GM23338 (cell line): ENCODE results near the gene DGKB.

ENCODE experiments used
- EZH2 ChIP-seq: fragments of 200-600 bp; sonication (generic); IDR thresholded peaks from one replicate; pipeline ENCODE4 v1.8.0; 2017; ENCODE audit warnings: antibody characterized with exemption, mild to moderate bottlenecking, low read depth; ENCODE audit not compliant: unreplicated experiment
- JUNB ChIP-seq: IDR thresholded peaks from one replicate; pipeline ENCODE4 v1.6.1; 2016; ENCODE audit warnings: antibody characterized with exemption; ENCODE audit not compliant: unreplicated experiment
- TF ChIP-seq, protein P1 (sequence below), 2 experiments: fragments of 200-600 bp in 1 of 2; sonication (generic) in 1 of 2; conservative IDR thresholded peaks; 2 replicates each; pipeline versions ENCODE4 v1.5.1 to v1.6.1; 2016 to 2017; ENCODE audit warnings: antibody characterized with exemption in 2 of 2, low read depth in 2 of 2, mild to moderate bottlenecking in 2 of 2, moderate library complexity in 1 of 2

GRCh38 chr7:14179781-14180180 lies 722.8 kb downstream of the DGKB start:
- TF ChIP-seq JUNB (no peak), EZH2 (no peak)
- TF ChIP-seq, protein P1, sequence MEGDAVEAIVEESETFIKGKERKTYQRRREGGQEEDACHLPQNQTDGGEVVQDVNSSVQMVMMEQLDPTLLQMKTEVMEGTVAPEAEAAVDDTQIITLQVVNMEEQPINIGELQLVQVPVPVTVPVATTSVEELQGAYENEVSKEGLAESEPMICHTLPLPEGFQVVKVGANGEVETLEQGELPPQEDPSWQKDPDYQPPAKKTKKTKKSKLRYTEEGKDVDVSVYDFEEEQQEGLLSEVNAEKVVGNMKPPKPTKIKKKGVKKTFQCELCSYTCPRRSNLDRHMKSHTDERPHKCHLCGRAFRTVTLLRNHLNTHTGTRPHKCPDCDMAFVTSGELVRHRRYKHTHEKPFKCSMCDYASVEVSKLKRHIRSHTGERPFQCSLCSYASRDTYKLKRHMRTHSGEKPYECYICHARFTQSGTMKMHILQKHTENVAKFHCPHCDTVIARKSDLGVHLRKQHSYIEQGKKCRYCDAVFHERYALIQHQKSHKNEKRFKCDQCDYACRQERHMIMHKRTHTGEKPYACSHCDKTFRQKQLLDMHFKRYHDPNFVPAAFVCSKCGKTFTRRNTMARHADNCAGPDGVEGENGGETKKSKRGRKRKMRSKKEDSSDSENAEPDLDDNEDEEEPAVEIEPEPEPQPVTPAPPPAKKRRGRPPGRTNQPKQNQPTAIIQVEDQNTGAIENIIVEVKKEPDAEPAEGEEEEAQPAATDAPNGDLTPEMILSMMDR (conservative IDR thresholded peaks at IDR 0.05; ENCODE audit: low read depth in 2 of 2): no peak
